Suprapubic skin (tissue), 4 donors: ENCODE data around the gene IGF2BP3.

Experiments
- CTCF ChIP-seq, 2 donors: fragments of 200-600 bp in 1 of 2; fragments of 450-650 bp in 1 of 2; sonication (generic) in 1 of 2; IDR thresholded peaks; one replicate each; pipeline ENCODE4 v1.5.1; 2016 to 2019; ENCODE audit warnings: antibody characterized with exemption in 2 of 2, mild to moderate bottlenecking in 1 of 2, moderate library complexity in 1 of 2
- POLR2A ChIP-seq, 2 donors: fragments of 450-650 bp; IDR thresholded peaks; one replicate each; pipeline ENCODE4 v1.6.1; 2017; ENCODE audit warnings: antibody characterized with exemption in 2 of 2, mild to moderate bottlenecking in 2 of 2, moderate library complexity in 2 of 2
- POLR2AphosphoS5 ChIP-seq, 3 donors: sonication (generic); formaldehyde crosslinking; IDR thresholded peaks; one replicate each; pipeline ENCODE4 v1.6.1; 2017; ENCODE audit warnings: antibody characterized with exemption in 3 of 3

GRCh38 chr7:23343102-23343501 lies 127.2 kb downstream of the IGF2BP3 start:
- TF ChIP-seq CTCF (IDR thresholded peaks at IDR 0.05) (no peak), POLR2A (IDR thresholded peaks at IDR 0.05) (no peak), POLR2AphosphoS5 (IDR thresholded peaks at IDR 0.05) (no peak)
